HepG2 (cell line): ENCODE data around the gene GPR176.

Experiments
- CEBPB ChIP-seq: IDR thresholded peaks from 2 replicates; pipeline ENCODE4 v1.6.1; 2011; ENCODE audit warnings: low read depth, low read length, improper control_type of control experiment, borderline replicate concordance
- SP1 ChIP-seq, 2 experiments: fragments of 450-650 bp in 1 of 2; sonication (generic) in 1 of 2; formaldehyde crosslinking in 1 of 2; IDR thresholded peaks; 2 replicates each; pipeline versions ENCODE4 v1.4.0 to v1.6.1; 2016 to 2020; ENCODE audit warnings: missing genetic modification reagents in 1 of 2
- ZZZ3 ChIP-seq: sonication (generic); formaldehyde crosslinking; IDR thresholded peaks from 2 replicates; pipeline ENCODE4 v1.4.0; 2020; ENCODE audit warnings: missing genetic modification reagents, mild to moderate bottlenecking, borderline replicate concordance

- no peak for TF ChIP-seq CEBPB
- TF ChIP-seq SP1 (IDR thresholded peaks at IDR 0.05) = no peak
- TF ChIP-seq SP1 (CRISPR knock-in tag; IDR thresholded peaks at IDR 0.05) = no peak
- TF ChIP-seq ZZZ3 (CRISPR knock-in tag) = no peak
Observed at GRCh38 chr15:39819533-39819932, 100.5 kb downstream of the GPR176 start.
